HepG2 (cell line): Measurements from ENCODE around the gene FRAS1.
A peak's percentile ranks its signal among the peaks of the same experiment; 100 is the strongest.

ENCODE experiments used
- CBX1 ChIP-seq: IDR thresholded peaks from one replicate; pipeline ENCODE4 v1.6.1; 2016; ENCODE audit warnings: antibody characterized with exemption, low read depth
- CREB1 ChIP-seq, 2 experiments: fragments of 450-650 bp in 1 of 2; IDR thresholded peaks; 2 replicates each; pipeline ENCODE4 v1.6.1; 2016 to 2017; ENCODE audit warnings: control low read depth in 1 of 2, mild to moderate bottlenecking in 1 of 2, missing compliant biosample characterization in 1 of 2, missing genetic modification characterization in 1 of 2
- CTCF ChIP-seq: sonication (generic); formaldehyde crosslinking; IDR thresholded peaks from 2 replicates; pipeline ENCODE4 v1.5.0; 2020; ENCODE audit warnings: mild to moderate bottlenecking, missing genetic modification reagents, moderate library complexity
- FIP1L1 ChIP-seq: fragments of 200-400 bp; formaldehyde crosslinking; IDR thresholded peaks from 2 replicates; pipeline ENCODE4 v1.6.1; 2018; ENCODE audit warnings: low read depth, mild to moderate bottlenecking, low read length, moderate library complexity, borderline replicate concordance; ENCODE audit not compliant: insufficient read depth
- PCBP2 ChIP-seq: fragments of 200-400 bp; formaldehyde crosslinking; optimal IDR thresholded peaks from 2 replicates; pipeline ENCODE3; 2018; ENCODE audit warnings: low read length, low read depth; ENCODE audit not compliant: poor library complexity, severe bottlenecking
- RAD51 ChIP-seq: fragments of 450-650 bp; IDR thresholded peaks from 2 replicates; pipeline ENCODE4 v1.6.1; 2016; ENCODE audit warnings: borderline replicate concordance
- REST ChIP-seq, 2 experiments: IDR thresholded peaks; 2 replicates each; pipeline ENCODE4 v1.6.1; 2011 to 2012; ENCODE audit warnings: low read length in 2 of 2, borderline replicate concordance in 1 of 2, low read depth in 1 of 2, mild to moderate bottlenecking in 1 of 2, moderate library complexity in 1 of 2
- ZNF83 ChIP-seq: sonication (generic); formaldehyde crosslinking; IDR thresholded peaks from 2 replicates; pipeline ENCODE4 v1.4.0; 2020; ENCODE audit warnings: missing genetic modification reagents, mild to moderate bottlenecking, borderline replicate concordance

GRCh38 chr4:78165758-78166157 is 108.6 kb downstream of the FRAS1 start:
- TF ChIP-seq RAD51: no peak
- TF ChIP-seq PCBP2: no peak
- TF ChIP-seq CTCF: no peak
- no peak for TF ChIP-seq FIP1L1
- no peak; a peak in 1 of 4 replicates for TF ChIP-seq REST (IDR thresholded peaks at IDR 0.05; ENCODE audit: borderline replicate concordance in 1 of 2, low read depth in 1 of 2, low read length in 2 of 2)
- TF ChIP-seq ZNF83: no peak
- TF ChIP-seq CREB1 (IDR thresholded peaks at IDR 0.05): no peak
- peak; percentile 46; the same call in 1 of the 2 replicates for TF ChIP-seq CREB1 (CRISPR knock-in tag; IDR thresholded peaks at IDR 0.05)
- TF ChIP-seq CBX1: no peak
